GM19035 (cell line): Measurements from ENCODE around the gene FAU.
A peak's percentile ranks its signal among the peaks of the same experiment; 100 is the strongest.
"Not testable (repeated sequence)": the region's sequence is repeated elsewhere in the genome, so short reads cannot be mapped to it uniquely, and the experiment has no call there.

Source experiments
- ATAC-seq: cut with Tn5 transposase; IDR thresholded peaks from one replicate; pipeline ENCODE4 v1.9.1; 2021; ENCODE audit not compliant: unreplicated experiment

Gene FAU

DNA sequence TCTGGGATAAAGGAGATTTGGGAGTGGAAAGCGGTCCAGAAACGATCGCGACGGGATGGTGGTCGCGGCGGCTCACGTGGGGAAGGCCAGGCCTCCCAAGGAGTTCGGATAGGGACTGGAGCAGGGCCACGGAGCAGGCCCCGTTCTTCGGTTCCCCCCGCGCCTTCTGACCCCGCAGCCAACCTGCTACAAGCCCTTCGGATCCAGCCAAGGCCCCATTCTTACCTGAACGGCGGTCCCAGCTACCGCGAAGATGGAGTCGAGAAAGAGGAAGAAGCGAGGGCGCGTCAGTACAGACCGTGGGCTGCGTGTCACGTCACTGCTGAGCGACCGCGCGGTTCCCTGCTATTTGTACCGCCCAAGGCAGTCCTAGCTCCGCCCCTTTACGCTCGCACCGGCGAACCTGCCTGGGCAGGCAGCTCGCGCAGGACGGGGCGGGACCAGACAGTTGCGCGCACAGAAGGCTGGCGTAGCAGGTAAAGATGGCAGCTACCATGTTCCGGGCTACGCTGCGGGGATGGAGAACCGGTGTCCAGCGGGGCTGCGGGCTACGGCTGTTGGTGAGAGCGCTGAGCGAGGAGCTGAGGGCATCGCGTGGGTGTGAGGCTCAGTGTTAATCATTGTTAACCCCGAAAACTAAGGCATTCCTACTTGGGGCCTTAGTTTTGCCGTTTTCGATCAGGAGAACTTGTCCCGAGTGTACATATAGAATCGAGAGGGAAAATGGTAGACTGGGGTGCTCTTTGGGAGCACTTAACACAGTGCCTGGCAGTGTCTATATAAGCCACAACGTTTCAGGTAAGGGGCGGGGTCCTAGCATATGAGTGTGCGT lies at the start of gene FAU, which contains the start of gene MRPL49:
Gene FAU (minus strand): TSS at position 270 of the 832 bp plus-strand sequence. CDS start 321 bp downstream, outside the sequence.
Gene MRPL49 (plus strand): TSS at position 457 of the 832 bp plus-strand sequence. CDS start 26 bp downstream, at position 483.
- peak; percentile 61 for ATAC-seq

DNA sequence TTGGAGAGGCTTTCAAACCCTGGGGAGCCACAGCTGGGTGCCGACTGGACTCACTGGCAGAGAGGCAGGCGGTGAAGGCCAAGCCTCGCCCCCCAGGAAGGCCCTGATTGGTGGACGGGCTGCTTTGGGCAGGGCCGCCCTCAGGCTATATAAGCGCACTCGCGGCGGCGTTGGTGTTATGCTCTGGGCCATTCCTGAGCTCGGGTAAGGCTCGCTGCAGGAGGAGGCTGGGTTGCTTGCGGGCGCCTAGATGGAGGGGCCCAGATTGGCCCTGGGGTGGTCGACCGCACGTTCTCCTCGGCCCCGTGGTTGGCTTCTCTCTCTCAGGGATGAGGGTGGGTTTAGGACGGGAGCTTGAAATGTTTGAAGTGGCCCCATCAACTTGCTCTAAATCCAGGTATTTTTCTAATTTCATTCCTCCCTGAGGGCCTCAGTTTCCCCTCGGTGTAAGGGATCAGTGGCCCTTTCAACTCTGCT lies 48.2 kb upstream of the FAU start, which contains the start of gene SPDYC:
Gene SPDYC (plus strand): TSS at position 176 of the 477 bp plus-strand sequence. CDS start 1,125 bp downstream, outside the sequence.
- ATAC-seq = no peak

DNA sequence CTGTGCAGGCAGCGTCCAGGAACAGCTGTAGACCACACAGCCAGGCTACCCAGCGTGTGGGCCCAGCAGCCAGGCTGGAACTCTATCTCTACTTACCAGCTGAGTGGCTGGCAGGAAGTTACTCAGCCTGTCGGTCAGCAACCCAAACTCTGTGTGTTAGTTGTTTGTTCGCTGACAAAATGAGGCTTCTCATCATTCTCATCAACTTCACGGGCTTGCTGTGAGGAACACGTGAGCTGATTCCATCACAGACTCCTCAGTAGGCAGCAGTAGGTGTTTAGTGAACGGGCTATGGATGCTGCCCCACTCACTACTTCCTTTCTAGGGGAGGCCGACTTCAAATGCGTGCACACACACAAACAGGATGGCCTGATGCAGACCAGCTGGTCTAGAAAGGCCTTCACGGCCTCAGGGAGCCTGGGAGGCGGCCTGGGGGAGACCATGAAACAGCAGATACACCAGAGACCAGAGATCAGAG lies 47.3 kb upstream of the FAU start:
- no peak for ATAC-seq

DNA sequence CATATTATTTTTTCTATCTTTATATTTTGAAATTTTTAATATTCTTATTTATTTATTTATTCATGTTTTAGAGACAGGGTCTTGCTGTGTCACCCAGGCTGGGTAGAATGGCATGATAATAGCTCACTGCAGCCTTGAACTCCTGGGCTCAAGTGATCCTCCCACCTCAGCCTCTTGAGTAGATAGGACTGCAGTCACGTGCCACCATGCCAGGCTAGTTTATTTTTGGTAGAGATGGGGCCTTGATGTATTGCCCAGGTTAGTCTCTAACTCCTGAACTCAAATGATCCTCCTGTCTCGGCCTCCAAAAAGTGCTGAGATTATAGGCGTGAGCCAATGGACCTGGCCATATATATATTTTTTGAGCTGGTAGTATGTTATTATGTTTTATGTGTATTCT lies 45.7 kb upstream of the FAU start:
- no peak for ATAC-seq

DNA sequence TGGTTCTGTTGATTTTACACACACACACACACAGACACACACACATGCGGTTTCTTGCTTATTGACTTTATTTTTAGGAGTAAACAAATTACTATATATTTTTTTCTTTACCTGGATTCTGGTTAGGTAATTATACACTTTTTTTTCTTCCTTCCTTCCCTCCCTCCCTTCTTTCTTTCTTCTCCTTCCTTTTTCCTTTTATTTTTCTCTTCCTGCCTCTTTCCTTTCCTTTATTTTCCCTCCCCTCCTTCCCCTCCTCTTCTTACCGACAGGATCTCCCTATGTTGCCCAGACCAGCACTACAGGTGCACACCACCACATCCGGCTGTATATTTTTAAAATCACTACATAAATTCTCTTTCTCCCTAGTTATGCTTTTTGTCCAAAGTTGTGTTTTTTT lies 45.0 kb upstream of the FAU start:
- no peak for ATAC-seq

DNA sequence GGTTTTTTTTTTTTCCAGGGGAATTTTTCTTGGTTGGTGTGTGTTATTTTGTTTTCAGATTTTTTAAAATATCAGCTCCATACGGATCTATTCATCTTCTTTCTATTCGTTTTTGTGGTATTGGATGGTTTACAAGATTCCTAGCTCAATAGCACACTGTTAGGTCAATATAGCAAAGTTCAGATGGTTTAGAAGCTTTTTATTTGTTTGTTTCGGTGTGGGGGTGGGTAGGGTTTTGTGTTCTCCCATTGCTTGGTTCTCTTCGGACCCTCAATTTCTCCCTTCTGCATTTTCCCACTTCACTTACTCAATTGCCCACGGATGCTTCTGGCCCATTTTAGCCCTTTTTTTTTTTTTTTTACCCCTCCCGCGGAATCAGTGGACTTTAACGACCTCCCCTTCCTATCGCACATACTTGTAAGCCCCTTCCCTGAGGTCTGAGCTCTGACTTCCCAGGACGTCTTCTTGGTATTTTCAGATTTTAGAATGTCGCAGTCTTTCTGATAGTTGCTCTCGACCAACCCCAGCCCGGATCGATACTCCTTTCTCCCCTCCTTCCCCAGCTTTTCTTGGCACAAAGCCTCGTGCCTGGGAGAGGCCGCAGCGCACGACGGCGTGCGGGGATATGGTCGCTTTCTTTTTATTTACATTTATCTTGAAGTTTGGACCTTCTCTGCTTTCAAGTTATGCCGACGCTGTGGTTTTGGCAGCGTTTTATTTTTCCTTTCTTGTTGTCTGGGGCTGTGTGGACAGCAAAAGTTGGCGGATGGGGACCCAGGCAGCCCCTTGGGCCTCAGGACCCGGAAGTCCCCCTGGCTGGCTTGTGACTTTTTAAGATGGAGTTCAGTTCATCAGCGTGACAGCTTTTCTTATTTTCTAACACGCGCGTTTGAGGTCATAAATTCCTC lies 43.7 kb upstream of the FAU start:
- ATAC-seq = no peak

DNA sequence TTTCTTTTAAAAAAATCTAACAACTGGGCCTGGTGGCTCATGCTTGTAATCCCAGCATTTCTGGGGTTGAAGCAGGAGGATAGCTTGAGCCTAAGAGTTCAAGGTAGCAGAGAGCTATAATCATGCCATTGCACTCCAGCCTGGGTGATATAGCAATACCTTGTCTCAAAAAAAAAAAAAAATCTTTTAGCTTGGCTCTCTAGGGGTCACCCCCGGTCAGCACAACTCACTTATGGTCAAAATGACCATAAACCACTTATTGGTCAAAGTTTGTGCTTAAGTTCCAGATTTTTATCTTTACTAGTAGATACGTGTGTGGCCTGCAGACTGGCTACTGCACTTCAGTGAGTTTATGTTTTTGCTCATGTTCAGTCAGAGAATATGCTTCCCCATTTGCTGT lies 41.8 kb upstream of the FAU start:
- ATAC-seq = no peak

DNA sequence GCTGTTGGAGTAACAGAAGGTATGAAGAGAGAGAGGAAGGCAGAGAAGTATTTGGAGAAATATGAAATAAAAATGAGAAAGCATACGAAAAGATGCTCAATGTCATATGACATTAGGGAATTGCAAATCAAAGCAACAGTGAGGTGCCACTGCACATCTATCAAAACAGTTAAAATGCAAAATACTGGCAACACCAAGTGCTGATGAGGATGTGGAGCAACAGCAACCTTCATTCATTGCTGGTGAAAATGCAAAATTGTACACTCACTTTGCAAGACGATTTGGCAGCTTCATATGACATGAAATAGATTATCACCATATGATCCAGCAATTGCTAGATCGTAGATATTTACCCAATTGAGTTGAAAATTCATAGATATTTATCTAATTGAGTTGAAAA lies 38.7 kb upstream of the FAU start:
- ATAC-seq = no peak

DNA sequence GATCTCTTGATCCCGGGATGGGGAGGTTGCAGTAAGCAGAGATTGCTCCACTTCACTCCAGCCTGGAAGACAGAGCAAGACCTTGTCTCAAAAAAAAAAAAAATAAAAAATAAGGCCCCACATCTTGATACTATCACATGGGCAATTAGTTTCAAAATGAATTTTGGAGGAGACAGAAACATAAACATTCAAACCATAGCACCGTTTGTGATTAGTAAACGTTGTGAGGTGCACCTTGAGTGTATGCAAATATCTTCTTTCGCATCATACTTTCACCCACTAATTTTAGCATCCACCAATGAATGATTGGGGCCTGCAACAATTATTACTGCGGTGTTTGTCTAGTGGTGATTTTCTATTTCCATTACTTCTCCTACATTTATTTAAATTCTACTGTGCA lies 37.1 kb upstream of the FAU start:
- peak; percentile 87 for ATAC-seq

DNA sequence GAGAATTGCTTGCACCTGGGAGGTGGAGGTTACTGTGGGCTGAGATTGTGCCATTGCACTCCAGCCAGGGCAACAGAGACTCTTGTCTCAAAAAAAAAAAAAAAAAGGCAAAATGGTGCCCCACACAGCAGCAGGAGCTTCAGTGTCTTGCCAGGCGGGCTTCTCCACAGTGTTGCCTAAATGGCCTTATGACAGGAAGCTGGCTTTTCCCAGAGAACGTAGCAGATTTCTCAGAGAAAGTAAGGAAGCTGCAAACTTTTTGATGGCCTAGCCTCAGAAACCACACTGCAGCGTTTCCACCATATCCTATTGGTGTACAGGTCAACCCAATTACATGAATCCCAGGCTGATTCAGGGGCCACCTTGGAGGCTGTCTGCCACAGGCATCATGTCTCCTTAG lies 35.4 kb upstream of the FAU start:
- no peak for ATAC-seq

DNA sequence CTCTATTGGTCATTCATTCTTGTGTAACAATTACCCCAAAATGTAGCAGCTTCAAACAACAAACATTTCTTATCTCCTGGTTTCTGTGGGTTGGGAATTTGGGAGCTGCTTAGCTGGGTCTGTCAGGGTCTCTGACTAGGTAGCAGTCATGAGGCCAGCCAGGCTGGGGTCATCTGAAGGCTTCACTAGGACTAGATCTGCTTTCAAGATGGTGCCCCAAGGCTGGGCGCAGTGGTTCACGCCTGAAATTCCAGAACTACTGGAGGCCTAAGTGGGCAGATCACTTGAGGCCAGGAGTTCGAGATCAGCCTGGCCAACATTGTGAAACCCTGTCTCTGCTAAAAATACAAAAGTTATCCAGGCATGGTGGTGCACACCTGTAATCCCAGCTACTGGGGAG lies 35.0 kb upstream of the FAU start:
- ATAC-seq = no peak

DNA sequence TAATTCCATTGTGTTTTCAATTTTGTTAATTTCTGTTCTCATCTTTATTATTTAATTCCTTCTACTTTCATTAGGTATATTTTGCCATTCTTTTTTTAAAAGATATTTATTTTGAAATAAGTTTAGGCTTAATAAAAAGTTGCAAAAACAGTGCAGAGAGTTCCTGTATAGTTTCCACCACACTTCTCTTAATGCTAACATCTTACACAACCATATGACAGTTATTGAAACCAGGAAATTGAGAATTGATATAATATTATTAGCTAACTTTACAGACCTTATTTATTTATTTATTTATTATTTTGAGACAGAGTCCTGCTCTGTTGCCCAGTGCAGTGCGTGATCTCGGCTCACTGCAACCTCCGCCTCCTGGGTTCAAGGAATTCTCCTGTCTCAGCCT lies 34.3 kb upstream of the FAU start:
- no peak for ATAC-seq

DNA sequence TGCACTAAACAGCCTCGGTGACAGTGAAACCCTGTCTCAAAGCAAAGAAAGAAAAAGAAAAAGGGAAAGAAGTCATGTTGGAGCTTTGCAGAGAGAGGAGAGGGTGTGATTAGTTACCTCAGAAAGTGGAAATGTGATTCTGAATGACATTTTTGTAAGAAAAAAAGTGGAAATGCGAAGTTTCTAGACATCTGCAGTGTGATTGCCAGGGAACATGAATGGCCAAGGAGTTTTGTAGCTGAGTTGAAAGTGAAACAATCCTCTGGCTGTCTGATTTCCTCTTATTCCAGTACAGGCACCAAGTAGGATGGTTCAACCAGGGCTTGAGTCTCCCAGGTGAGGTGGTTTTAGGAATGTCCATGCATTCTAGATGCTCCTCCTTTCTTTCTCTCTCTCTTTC lies 30.2 kb upstream of the FAU start:
- ATAC-seq = no peak

DNA sequence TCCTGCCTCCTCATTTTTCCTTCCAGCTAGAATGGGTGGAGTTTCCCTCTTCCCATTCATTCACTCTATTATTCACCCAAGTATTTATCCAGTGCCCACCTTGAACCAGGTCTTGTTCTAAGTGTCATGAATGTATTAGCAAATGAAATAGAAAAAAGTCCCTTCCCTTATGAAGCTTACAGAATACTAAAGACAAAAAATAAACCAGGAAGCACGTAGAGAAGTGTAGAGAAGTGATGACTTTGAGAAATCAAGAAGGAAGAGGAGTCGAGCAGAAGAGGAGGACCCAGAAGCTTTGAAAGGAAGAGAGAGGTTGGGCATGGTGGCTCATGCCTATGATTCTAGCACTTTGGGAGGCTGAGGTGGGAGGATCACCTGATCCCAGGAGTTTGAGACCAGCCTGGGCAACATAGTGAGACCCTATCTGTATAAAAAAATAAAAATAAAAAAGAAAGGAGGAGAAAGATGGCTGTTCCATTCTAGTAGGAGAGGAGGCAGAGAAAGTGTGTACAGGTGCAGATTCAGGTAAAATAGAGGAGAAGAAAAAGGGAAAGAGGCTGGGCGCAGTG lies 29.5 kb upstream of the FAU start:
- no peak for ATAC-seq

DNA sequence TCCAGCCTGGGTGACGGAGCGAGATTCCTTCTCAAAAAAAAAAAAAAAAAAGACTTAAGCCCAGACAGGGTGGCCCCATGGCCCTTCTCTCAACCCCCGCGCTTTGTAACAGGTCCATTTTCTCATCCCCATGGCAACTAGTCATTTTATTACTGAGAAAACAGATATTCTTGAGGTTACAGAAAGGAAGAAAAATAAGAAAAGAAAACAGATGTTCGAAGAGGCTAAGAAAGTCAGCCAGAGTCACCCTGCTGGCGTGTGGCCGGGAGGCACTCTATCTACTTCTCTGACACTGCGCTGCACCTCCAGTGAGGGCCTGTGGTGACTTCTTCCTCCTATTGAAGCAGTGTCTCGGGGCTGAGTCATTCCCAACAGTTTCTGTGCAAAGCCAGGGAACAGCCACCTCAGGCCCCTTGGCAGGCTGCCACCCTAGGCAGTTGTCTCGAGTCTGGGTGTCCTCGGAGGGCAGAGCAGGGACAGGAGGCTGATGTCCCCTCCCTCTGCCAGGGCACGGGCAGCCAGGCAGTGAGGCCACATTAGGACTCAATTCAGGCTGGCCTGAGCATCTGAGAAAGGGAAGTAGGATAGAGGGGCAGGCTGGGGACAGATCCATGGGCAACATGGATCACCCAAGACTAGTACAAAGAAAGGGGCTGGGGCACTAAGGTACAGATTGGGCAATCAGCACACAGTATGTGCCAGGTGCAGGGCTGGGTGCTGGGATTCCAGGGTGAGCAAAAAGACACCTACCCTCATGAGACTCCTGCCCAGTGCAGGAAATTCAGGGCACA lies 28.8 kb upstream of the FAU start:
- ATAC-seq = no peak

DNA sequence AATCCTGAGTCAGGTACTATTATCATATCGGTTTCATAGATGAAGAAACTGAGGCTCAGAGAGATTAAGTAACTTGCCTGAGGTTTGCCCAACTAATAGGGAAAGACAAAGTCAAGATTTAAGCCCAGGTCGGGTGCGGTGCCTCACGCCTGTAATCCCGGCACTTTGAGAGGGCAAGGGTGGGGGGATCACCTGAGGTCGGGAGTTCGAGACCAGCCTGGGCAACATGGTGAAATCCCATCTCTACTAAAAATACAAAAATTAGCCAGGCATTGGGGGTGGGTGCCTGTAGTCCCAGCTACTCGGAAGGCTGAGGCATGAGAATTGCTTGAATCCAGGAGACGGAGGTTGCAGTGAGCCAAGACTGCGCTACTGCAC lies 28.2 kb upstream of the FAU start:
- not testable (repeated sequence) for ATAC-seq

DNA sequence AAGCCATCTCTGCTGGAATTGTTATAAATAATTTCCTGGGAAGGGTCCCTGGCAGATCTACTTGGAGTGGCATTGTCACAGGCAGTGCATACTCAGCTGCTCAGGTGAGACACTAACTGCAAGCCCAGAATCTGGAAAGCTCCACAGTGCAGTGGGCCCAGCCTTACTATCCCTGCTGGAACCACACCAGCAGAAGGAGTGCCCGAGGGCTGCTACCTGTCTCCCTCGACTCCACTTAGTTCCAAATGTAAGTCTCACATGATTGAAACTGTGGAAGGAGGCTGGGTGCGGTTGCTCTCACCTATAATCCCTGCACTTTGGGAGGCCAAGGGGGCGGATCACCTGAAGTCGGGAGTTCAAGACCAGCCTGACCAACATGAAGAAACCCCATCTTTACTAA lies 26.7 kb upstream of the FAU start:
- ATAC-seq = no peak

DNA sequence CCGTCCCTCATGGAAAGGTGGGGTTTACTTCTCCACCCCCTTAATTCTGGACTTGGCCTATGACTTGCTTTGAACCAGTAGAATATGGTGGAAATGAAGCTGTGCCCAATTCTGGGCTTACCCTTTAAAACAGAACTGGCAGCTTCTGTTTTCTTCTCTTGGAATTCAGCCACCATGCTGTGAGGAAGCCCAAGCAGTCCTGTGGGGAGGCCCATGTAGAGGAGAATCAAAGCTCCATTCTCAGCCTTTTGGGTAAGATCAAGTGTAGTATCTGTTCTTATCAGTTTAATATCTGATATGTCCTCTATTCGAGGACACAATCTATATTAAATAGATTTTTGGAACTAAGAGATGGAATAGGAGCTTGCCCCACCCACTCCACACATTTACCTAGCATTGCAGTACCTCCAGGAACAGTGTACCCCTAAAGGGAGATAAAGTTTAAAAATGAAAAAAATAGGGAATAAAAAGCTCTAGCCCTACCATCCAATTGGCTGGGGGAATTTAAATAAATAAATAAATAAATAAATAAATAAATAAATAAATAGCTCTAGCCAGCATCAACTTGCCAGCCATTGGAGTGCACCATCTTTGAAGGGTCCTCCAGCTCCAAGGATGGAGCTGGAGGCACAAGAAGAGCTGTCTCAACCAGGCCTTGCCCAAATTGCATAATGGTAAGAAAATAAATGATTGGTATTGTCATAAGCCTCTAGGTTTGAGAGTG lies 25.6 kb upstream of the FAU start:
- no peak for ATAC-seq

DNA sequence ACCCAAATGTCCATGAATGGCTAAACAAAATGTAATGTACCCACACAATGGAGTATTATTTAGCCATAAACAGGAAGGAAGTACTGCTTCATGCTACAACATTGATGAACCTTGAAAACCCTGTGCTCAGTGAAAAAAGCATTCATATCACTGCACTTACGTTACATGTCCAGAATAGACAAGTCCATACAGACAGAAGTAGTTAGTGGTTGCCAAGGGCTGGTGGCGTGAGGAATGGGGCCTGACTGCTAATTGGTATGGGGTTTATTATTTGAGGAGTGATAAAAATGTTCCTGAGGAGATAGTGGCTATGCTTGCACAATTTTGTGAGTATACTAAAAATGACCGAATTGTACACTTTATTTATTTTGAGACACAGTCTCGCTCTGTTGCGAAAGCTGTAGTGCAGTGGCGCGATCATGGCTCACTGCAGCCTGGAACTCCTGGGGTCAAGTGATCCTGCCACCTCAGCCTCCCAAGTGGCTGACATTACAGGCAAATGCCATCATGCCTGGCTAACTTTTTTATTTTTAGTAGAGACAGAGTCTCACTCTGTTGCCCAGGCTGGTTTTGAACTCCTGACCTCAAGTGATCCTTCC lies 20.1 kb upstream of the FAU start:
- ATAC-seq = no peak
